Esophagus squamous epithelium (tissue), 4 donors: Measurements from ENCODE around the gene PFN2.

Source experiments
- CTCF ChIP-seq, 6 experiments: fragments of 450-650 bp in 4 of 6; fragments of 200-600 bp in 2 of 6; sonication (generic) in 2 of 6; IDR thresholded peaks; one replicate each; pipeline ENCODE4 v1.5.1; 2016 to 2019; ENCODE audit warnings: antibody characterized with exemption in 6 of 6, mild to moderate bottlenecking in 4 of 6, moderate library complexity in 4 of 6
- POLR2A ChIP-seq, 4 donors: fragments of 450-650 bp; IDR thresholded peaks; one replicate each; pipeline ENCODE4 v1.6.1; 2017; ENCODE audit warnings: antibody characterized with exemption in 4 of 4, mild to moderate bottlenecking in 4 of 4, moderate library complexity in 3 of 4

DNA sequence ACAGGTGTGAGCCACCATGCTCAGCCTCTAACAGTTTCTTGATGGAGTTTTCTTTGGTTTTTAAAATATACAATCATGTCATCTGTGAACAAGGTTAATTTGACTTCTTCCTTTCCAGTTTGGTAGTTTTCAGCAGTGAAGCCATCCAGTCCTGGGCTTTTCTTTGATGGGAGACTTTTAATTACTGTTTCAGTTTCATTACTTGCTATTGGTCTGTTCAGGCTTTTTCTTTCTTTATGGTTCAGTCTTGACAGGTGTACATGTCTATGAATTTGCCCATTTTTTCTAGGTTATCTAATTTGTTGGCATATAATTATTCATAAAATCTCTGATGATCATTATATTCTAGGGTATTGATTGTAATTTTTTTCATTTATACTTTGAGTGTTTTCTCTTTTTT is 36.8 kb downstream of the PFN2 start:
- TF ChIP-seq CTCF (IDR thresholded peaks at IDR 0.05) (no peak), POLR2A (IDR thresholded peaks at IDR 0.05) (no peak)
